PC-3 (cell line): ENCODE results near the gene MIB2.

Experiments used
- CTCF ChIP-seq: fragments of 300-600 bp; sonication (generic); conservative IDR thresholded peaks from 2 replicates; pipeline ENCODE4 v1.5.1; 2017; ENCODE audit warnings: antibody characterized with exemption, low read depth, mild to moderate bottlenecking, low read length
- EZH2 ChIP-seq: fragments of 300-600 bp; sonication (generic); IDR thresholded peaks from one replicate; pipeline ENCODE4 v1.6.1; 2017; ENCODE audit warnings: antibody characterized with exemption, mild to moderate bottlenecking, low read length; ENCODE audit not compliant: unreplicated experiment
- EZH2phosphoT487 ChIP-seq: fragments of 300-600 bp; sonication (generic); IDR thresholded peaks from 2 replicates; pipeline ENCODE4 v1.6.1; 2018; ENCODE audit warnings: mild to moderate bottlenecking, antibody characterized with exemption, low read length, borderline replicate concordance

DNA sequence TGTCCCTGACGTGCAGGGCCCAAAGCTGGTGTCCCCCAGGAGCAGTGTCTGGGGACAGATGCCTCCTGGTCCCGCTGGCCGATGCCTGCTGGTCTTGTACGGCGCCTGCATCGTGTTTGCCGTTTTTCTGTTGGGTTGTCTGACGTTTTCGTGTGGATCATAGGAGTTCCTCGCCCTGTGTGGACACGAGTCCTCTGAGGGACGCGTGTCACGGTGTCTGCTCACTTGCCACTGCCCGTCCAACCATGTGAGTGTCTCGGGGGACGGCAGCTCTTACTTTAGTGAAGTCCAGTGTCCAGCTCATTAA, 7.4 kb downstream of the MIB2 start:
- TF ChIP-seq CTCF = no peak
- TF ChIP-seq EZH2 = no peak
- no peak for TF ChIP-seq EZH2phosphoT487
